CD14-positive monocyte (primary cell): ENCODE measurements around the gene SCRN1. TPM values are rescaled to one million over a fixed set of nuclear protein-coding genes. Genes with fewer than 3 reads are reported as not detected.

Experiments
- DNase-seq, 3 donors: peaks; one replicate each; pipeline ENCODE4 v3.0.0-alpha.2; 2011 to 2022
- H2AFZ ChIP-seq: 2 replicates; pipeline ENCODE4 v1.6.0; 2012; ENCODE audit warnings: mild to moderate bottlenecking, low read depth, low read length, inconsistent platforms; ENCODE audit not compliant: insufficient read depth, poor library complexity, severe bottlenecking
- H3K27ac ChIP-seq, 2 donors: 1 replicate in 1 of 2; 2 replicates in 1 of 2; pipeline ENCODE4 v1.5.1; 2012 to 2013; ENCODE audit warnings: low read length in 2 of 2, control low read depth in 1 of 2, inconsistent platforms in 1 of 2, low read depth in 1 of 2, mild to moderate bottlenecking in 1 of 2
- H3K27me3 ChIP-seq, 2 donors: one replicate each; pipeline versions ENCODE4 v1.6.0 to v1.6.1; 2011 to 2013; ENCODE audit warnings: low read length in 2 of 2; ENCODE audit not compliant: control insufficient read depth in 2 of 2, insufficient read depth in 2 of 2
- H3K36me3 ChIP-seq, 2 donors: replicated peaks in 1 of 2; 1 replicate in 1 of 2; 2 replicates in 1 of 2; pipeline versions ENCODE4 v1.5.1 to v1.6.1; 2012 to 2013; ENCODE audit warnings: low read length in 2 of 2, control low read depth in 1 of 2, inconsistent platforms in 1 of 2, mild to moderate bottlenecking in 1 of 2; ENCODE audit not compliant: insufficient read depth in 2 of 2, control insufficient read depth in 1 of 2
- H3K4me1 ChIP-seq, 2 donors: 1 replicate in 1 of 2; 2 replicates in 1 of 2; pipeline versions ENCODE4 v1.5.1 to v1.6.1; 2012 to 2013; ENCODE audit warnings: low read length in 2 of 2, control low read depth in 1 of 2, inconsistent platforms in 1 of 2, mild to moderate bottlenecking in 1 of 2, moderate library complexity in 1 of 2; ENCODE audit not compliant: insufficient read depth in 2 of 2, control insufficient read depth in 1 of 2
- H3K4me2 ChIP-seq: replicated peaks from 2 replicates; pipeline ENCODE3; 2012; ENCODE audit warnings: low read length, moderate library complexity, mild to moderate bottlenecking; ENCODE audit not compliant: poor library complexity, severe bottlenecking; ENCODE audit errors: extremely low read depth
- H3K4me3 ChIP-seq, 3 experiments: fragments of 200-600 bp in 1 of 3; sonication (generic) in 1 of 3; replicated peaks in 1 of 3; 1 replicate in 2 of 3; 2 replicates in 1 of 3; pipeline ENCODE4 v1.5.1; 2011 to 2013; ENCODE audit warnings: low read length in 3 of 3, mild to moderate bottlenecking in 3 of 3, control low read depth in 2 of 3, low read depth in 2 of 3, inconsistent platforms in 1 of 3, moderate library complexity in 1 of 3
- H3K79me2 ChIP-seq: 2 replicates; pipeline ENCODE4 v1.6.0; 2012; ENCODE audit warnings: mild to moderate bottlenecking, control low read depth, inconsistent platforms, low read length, moderate library complexity; ENCODE audit not compliant: insufficient read depth
- H3K9ac ChIP-seq: 2 replicates; pipeline ENCODE4 v1.6.0; 2017; ENCODE audit warnings: low read length, mild to moderate bottlenecking; ENCODE audit not compliant: insufficient read depth, poor library complexity, severe bottlenecking
- H3K9me3 ChIP-seq, 2 donors: replicated peaks in 1 of 2; 1 replicate in 1 of 2; 2 replicates in 1 of 2; pipeline versions ENCODE4 v1.5.1 to v1.6.1; 2012 to 2013; ENCODE audit warnings: low read length in 2 of 2, control low read depth in 1 of 2; ENCODE audit not compliant: control insufficient read depth in 1 of 2, insufficient read depth in 1 of 2
- H4K20me1 ChIP-seq: 2 replicates; pipeline ENCODE4 v1.6.0; 2012; ENCODE audit warnings: mild to moderate bottlenecking, low read length, control low read depth, moderate library complexity; ENCODE audit not compliant: insufficient read depth
- H3K27ac Mint-ChIP-seq, 7 donors: one replicate each; pipeline ENCODE4 v1.8.0; 2020; ENCODE audit warnings: mild to moderate bottlenecking in 7 of 7, mixed read lengths in 7 of 7, moderate library complexity in 6 of 7, inconsistent platforms in 2 of 7
- H3K27me3 Mint-ChIP-seq, 3 donors: one replicate each; pipeline ENCODE4 v1.8.0; 2021 to 2022; ENCODE audit warnings: low read depth in 3 of 3, mild to moderate bottlenecking in 3 of 3, mixed read lengths in 3 of 3, moderate library complexity in 3 of 3, inconsistent platforms in 1 of 3
- H3K36me3 Mint-ChIP-seq, 2 donors: one replicate each; pipeline ENCODE4 v1.8.0; 2020; ENCODE audit warnings: mixed read lengths in 2 of 2, inconsistent platforms in 1 of 2, mild to moderate bottlenecking in 1 of 2
- H3K4me1 Mint-ChIP-seq: one replicate; pipeline ENCODE4 v1.8.0; 2020; ENCODE audit warnings: mild to moderate bottlenecking, mixed read lengths
- H3K4me3 Mint-ChIP-seq, 2 donors: one replicate each; pipeline ENCODE4 v1.8.0; 2020; ENCODE audit warnings: mild to moderate bottlenecking in 2 of 2, mixed read lengths in 2 of 2, moderate library complexity in 1 of 2
- H3K9me3 Mint-ChIP-seq, 7 donors: one replicate each; pipeline ENCODE4 v1.8.0; 2020 to 2022; ENCODE audit warnings: mixed read lengths in 7 of 7, mild to moderate bottlenecking in 6 of 7, moderate library complexity in 6 of 7, inconsistent platforms in 2 of 7
- CTCF ChIP-seq: fragments of 200-600 bp; IDR thresholded peaks from one replicate; pipeline ENCODE4 v1.8.0; 2022; ENCODE audit warnings: antibody characterized with exemption, mild to moderate bottlenecking
- WGBS: methylation state at CpG from one replicate; pipeline ENCODE4 v1.1.5; 2013; ENCODE audit warnings: missing lambda C conversion rate; ENCODE audit not compliant: insufficient coverage; 5-methylcytosine and 5-hydroxymethylcytosine counted together
- intact Hi-C, 2 donors: fragments of 100-400 bp; cut with micrococcal nuclease; formaldehyde crosslinking; loops; one replicate each; pipeline versions ENCODE4 v1.15.0 to v1.15.1; 2023
- polyA plus RNA-seq, 3 donors: library from polyadenylated mRNA; depleted of rRNA in 1 of 3; unstranded in 2 of 3; stranded (reverse) in 1 of 3; fragments of 300-500 nt in 2 of 3; fragments of >200 nt in 1 of 3; fragmentation: Illumina TruSeq in 2 of 3; gene quantifications; 1 replicate in 2 of 3; 2 replicates in 1 of 3; pipeline ENCODE4 v1.2.3, GENCODE V29; 2012 to 2021

Gene SCRN1
- polyA plus RNA-seq, 3 donors, result 8.4 to 12.1 (median 8.6) TPM

- H4K20me1 ChIP-seq, result no peaks in the 10 kb centered on the region
- WGBS, result under 1% methylated on average over 37 of the region's 42 CpGs
- intact Hi-C loops, result loop anchor here (5.0 kb wide), 3 partner anchors 37 to 208 kb away; partner anchors contain the start of gene SCRN1 (in 1 of the 2)
These were observed 39.4 kb upstream of the SCRN1 start for GRCh38 chr7:30028749-30029635.

More at GRCh38 chr7:30028749-30029635, 39.4 kb upstream of the SCRN1 start:
- Histone ChIP-seq H3K4me1 (peaks cover 23 to 32% of the 10 kb centered on the region in 2 donors), H3K9ac (peak overlapping the region; percentile 74), H3K27ac (peak overlapping the region in 1 of 2 donors; percentile 85), H2AFZ (peak overlapping the region; percentile 93), H3K9me3 (no peaks in the 10 kb centered on the region), H3K36me3 (no peaks in the 10 kb centered on the region), H3K79me2 (peaks cover 18% of the 10 kb centered on the region), H3K27me3 (no peaks in the 10 kb centered on the region), H3K4me2 (peak overlapping the region; percentile 87), H3K4me3 (peak overlapping the region; percentile 81 to 88 (median 84))
- Mint-ChIP-seq H3K27me3 (peaks cover 0 to 4% (median 3%) of the 10 kb centered on the region in 3 donors), H3K4me3 (peak overlapping the region in 1 of 2 donors; percentile 94), H3K4me1 (peaks cover 29% of the 10 kb centered on the region), H3K36me3 (no peaks in the 10 kb centered on the region), H3K9me3 (peaks cover 0 to 3% (median 0%) of the 10 kb centered on the region in 7 donors), H3K27ac (peak overlapping the region in 6 of 7 donors; percentile 34 to 78 (median 61))
- peak; percentile 18 to 34 (median 22) for DNase-seq
- no peak for TF ChIP-seq CTCF
